Lower leg skin (tissue), 4 donors: ENCODE measurements around the gene PLEKHB2. TPM values are rescaled to one million over a fixed set of nuclear protein-coding genes. Genes with fewer than 3 reads are reported as not detected.
"Not testable (repeated sequence)": the region's sequence is repeated elsewhere in the genome, so short reads cannot be mapped to it uniquely, and the experiment has no call there.

ENCODE experiments used
- DNase-seq, 2 donors: peaks; one replicate each; pipeline ENCODE4 v3.0.0-alpha.2; 2019; ENCODE audit warnings: low spot score in 2 of 2
- H3K4me3 ChIP-seq: fragments of 200-600 bp; sonication (generic); 2 replicates; pipeline ENCODE4 v1.5.1; 2017; ENCODE audit warnings: mild to moderate bottlenecking, low read depth; ENCODE audit not compliant: poor library complexity, severe bottlenecking
- CTCF ChIP-seq, 3 donors: fragments of 450-650 bp; IDR thresholded peaks; one replicate each; pipeline ENCODE4 v1.5.1; 2016; ENCODE audit warnings: antibody characterized with exemption in 3 of 3, mild to moderate bottlenecking in 3 of 3, moderate library complexity in 2 of 3
- POLR2A ChIP-seq, 2 donors: fragments of 450-650 bp; IDR thresholded peaks; one replicate each; pipeline ENCODE4 v1.6.1; 2016 to 2017; ENCODE audit warnings: antibody characterized with exemption in 2 of 2, mild to moderate bottlenecking in 1 of 2, moderate library complexity in 1 of 2
- WGBS, 2 donors: methylation state at CpG; one replicate each; pipeline ENCODE4 v1.1.5; 2018; 5-methylcytosine and 5-hydroxymethylcytosine counted together
- intact Hi-C: fragments of 100-400 bp; cut with DNase I; formaldehyde crosslinking; loops from one replicate; pipeline ENCODE4 v1.15.0; 2023; ENCODE audit warnings: low total_unique reads
- total RNA-seq, 4 donors: library from RNA; depleted of rRNA; stranded (reverse); fragments of >200 nt; gene quantifications; one replicate each; pipeline ENCODE4 v1.1.0, GENCODE V29; 2016

The PLEKHB2 gene
- total RNA-seq, 4 donors from 2014 or later = 39.8 to 58.3 (median 45.6) TPM

- intact Hi-C loops = no loop called here
- H3K4me3 ChIP-seq = peak overlapping the region; percentile 95
- peak; percentile 60 to 86 for DNase-seq
- 1% methylated on average over 19 of the region's 19 CpGs for WGBS, 2 donors
- no peak for TF ChIP-seq CTCF (IDR thresholded peaks at IDR 0.05)
- TF ChIP-seq POLR2A (IDR thresholded peaks at IDR 0.05) = no peak
Observed at GRCh38 chr2:131105950-131106801, 1.0 kb downstream of the PLEKHB2 start.

GRCh38 chr2:131112529-131112928 is 7.4 kb downstream of the PLEKHB2 start:
- no peak for DNase-seq
- TF ChIP-seq CTCF (IDR thresholded peaks at IDR 0.05) = no peak
- TF ChIP-seq POLR2A (IDR thresholded peaks at IDR 0.05) = no peak
- no peak overlapping the region for H3K4me3 ChIP-seq
- intact Hi-C loops = no loop called here
- 88 to 89% methylated on average over 2 of the region's 2 CpGs for WGBS, 2 donors

GRCh38 chr2:131113566-131114227 is 8.6 kb downstream of the PLEKHB2 start:
- intact Hi-C loops = no loop called here
- DNase-seq = no peak
- H3K4me3 ChIP-seq = no peak overlapping the region
- no peak for TF ChIP-seq CTCF (IDR thresholded peaks at IDR 0.05)
- no peak for TF ChIP-seq POLR2A (IDR thresholded peaks at IDR 0.05)
- WGBS, 2 donors = 89 to 92% methylated on average over 7 of the region's 7 CpGs

GRCh38 chr2:131114950-131115349 is 9.8 kb downstream of the PLEKHB2 start:
- DNase-seq, H3K4me3 ChIP-seq, intact Hi-C loops: not testable (repeated sequence)
- WGBS, 2 donors = 93 to 99% methylated on average over 3 of the region's 3 CpGs

- H3K4me3 ChIP-seq = no peak overlapping the region
- no peak for DNase-seq
- TF ChIP-seq POLR2A (IDR thresholded peaks at IDR 0.05) (no peak), CTCF (IDR thresholded peaks at IDR 0.05) (no peak)
- intact Hi-C loops = no loop called here
Observed at GRCh38 chr2:131115752-131116151, 10.6 kb downstream of the PLEKHB2 start.

GRCh38 chr2:131120815-131121317 is 15.7 kb downstream of the PLEKHB2 start:
- H3K4me3 ChIP-seq = no peak overlapping the region
- DNase-seq = no peak
- TF ChIP-seq CTCF (IDR thresholded peaks at IDR 0.05) = no peak
- WGBS, 2 donors = 95 to 96% methylated on average over 12 of the region's 12 CpGs
- intact Hi-C loops = no loop called here
